ENCODE measurements around the gene KLHL26.

GRCh38 chr19:18649371-18650020, 12.7 kb downstream of the KLHL26 start:
- TF ChIP-seq, protein P1, sequence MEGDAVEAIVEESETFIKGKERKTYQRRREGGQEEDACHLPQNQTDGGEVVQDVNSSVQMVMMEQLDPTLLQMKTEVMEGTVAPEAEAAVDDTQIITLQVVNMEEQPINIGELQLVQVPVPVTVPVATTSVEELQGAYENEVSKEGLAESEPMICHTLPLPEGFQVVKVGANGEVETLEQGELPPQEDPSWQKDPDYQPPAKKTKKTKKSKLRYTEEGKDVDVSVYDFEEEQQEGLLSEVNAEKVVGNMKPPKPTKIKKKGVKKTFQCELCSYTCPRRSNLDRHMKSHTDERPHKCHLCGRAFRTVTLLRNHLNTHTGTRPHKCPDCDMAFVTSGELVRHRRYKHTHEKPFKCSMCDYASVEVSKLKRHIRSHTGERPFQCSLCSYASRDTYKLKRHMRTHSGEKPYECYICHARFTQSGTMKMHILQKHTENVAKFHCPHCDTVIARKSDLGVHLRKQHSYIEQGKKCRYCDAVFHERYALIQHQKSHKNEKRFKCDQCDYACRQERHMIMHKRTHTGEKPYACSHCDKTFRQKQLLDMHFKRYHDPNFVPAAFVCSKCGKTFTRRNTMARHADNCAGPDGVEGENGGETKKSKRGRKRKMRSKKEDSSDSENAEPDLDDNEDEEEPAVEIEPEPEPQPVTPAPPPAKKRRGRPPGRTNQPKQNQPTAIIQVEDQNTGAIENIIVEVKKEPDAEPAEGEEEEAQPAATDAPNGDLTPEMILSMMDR (IDR thresholded peaks at IDR 0.05), result no peak
- TF ChIP-seq POLR2A (IDR thresholded peaks at IDR 0.05), result no peak

Measured in uterus (tissue), 2 donors.